GM19239 (cell line): ENCODE data around the gene PGP.
"Not testable (repeated sequence)": the region's sequence is repeated elsewhere in the genome, so short reads cannot be mapped to it uniquely, and the experiment has no call there.

Source experiments
- DNase-seq: peaks from one replicate; pipeline ENCODE4 v3.0.0; 2011; ENCODE audit warnings: low spot score; ENCODE audit not compliant: insufficient read length
- FAIRE-seq: peaks from 2 replicates; lab custom pipeline; 2011; peaks lifted over from hg19 to GRCh38; lab: Jason Lieb, UNC

Gene PGP, protein sequence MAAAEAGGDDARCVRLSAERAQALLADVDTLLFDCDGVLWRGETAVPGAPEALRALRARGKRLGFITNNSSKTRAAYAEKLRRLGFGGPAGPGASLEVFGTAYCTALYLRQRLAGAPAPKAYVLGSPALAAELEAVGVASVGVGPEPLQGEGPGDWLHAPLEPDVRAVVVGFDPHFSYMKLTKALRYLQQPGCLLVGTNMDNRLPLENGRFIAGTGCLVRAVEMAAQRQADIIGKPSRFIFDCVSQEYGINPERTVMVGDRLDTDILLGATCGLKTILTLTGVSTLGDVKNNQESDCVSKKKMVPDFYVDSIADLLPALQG

DNA sequence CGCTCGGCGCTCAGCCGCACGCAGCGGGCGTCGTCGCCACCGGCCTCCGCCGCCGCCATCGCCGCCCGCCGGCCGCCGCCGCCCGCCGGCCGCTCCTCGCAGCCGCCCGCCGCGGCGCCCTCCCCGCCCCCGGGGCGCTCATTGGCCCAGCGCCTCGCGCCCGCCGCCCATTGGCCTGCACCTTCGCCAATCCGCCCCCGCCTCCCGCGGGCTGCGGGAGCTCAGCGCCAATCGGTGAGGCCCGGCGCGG, at the start of gene PGP:
Gene PGP (minus strand): TSS at position 122 of the 250 bp plus-strand sequence. CDS start 63 bp downstream, at position 59.
- DNase-seq, result no peak

DNA sequence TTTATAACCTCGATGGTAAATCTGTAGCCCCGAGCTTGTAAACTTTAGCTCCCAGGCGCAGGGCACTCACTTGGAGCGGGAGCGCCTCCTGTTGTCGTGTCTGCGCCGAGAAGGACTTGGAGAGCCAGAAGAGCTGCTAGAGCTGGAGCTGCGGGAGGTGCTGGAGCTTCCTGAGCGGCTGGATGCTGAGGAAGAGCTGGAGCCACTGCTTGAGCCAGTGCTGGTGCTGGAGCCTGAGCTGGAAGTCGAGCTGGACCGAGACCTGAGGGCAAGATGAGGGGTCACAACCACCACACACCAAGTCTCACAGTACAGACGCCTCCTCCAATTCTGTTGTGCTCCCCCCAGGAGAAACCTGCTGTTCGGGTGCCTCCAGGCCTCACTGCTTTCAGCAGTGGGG, 48.4 kb upstream of the PGP start:
- FAIRE-seq, DNase-seq: not testable (repeated sequence)

More for the DNA sequence above, at the start of gene PGP:
- FAIRE-seq, result no peak

DNA sequence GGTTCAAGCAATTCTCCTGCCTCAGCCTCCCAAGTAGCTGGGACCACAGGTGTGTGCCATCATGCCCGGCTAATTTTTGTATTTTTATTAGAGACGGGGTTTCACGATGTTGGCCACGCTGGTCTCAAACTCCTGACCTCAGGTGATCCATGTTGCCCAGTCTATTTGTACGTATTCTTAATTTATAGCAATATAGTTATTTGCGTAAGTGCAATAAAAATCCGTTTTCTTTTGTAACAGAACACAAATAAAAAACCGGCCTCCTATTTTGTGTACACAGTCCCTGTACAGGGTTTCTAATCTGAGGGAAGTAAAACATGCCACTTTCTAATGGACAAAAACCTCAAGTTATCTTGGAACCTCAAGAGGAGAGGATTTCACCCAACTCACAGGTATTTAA, 45.6 kb upstream of the PGP start:
- FAIRE-seq (no peak), DNase-seq (no peak)

DNA sequence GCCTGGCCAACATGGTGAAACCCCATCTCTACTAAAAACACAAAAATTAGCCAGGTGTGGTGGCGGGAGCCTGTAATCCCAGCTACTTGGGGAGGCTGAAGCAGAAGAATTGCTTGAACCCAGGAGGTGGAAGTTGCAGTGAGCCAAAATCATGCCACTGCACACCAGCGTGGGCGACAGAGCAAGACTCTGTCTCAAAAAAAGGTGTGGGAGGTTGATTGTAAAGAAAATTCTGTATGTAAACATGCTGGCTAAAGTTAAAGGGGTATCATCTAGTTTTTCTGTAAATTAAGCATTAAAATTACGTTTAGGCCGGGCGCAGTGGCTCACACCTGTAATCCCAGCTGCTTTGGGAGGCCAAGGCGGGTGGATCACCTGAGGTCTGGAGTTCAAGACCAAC, 43.9 kb upstream of the PGP start:
- not testable (repeated sequence) for FAIRE-seq, DNase-seq

DNA sequence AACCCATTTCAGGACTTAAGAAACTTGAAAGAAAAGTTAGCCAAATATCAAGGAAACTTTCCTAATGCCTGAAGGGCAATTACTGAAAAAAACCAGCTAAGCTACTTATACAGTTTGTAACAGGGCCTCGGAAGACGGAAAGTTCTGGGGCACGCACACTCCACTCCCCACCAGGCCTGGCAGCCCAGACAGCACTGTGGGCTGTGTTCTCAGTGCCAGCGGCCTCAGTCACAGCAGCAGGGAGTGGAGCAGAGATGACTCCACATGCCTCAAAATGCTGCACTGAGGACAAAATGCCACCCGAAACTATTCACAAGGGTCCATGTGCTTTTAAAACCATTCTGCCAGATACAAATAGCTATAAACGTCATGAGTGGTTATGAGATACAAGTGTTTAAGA, 43.1 kb upstream of the PGP start:
- FAIRE-seq (no peak), DNase-seq (no peak)

DNA sequence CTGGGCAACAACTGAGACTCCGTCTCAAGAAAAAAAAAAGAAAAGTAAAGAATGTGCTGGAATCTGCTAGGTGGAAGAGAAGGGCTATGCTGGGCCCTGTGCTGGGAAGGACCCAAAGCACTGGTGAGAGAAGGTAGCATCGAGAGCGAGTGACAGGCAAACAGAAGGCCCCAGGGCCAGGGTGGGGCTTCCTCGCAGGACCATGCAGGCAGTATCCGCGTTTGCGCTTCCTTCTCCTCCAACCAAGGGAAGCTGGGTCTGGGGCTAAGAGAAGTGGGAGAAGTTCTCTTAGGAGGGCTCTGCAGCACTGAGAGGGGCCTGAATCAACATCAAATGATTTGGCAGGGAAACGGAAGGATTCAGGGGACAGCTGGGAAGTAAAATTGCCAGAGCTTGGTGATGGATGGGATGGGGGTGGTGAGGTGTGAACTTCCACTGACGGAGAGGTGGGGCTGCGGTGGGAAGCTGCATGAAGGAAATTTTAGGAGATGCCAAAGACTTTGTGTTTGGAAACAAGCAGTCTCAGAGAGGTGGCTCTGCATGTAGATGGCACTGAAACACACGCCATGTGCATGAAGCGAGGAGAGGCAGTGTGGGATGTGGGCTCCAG, 42.0 kb upstream of the PGP start:
- FAIRE-seq, result no peak
- DNase-seq, result no peak

DNA sequence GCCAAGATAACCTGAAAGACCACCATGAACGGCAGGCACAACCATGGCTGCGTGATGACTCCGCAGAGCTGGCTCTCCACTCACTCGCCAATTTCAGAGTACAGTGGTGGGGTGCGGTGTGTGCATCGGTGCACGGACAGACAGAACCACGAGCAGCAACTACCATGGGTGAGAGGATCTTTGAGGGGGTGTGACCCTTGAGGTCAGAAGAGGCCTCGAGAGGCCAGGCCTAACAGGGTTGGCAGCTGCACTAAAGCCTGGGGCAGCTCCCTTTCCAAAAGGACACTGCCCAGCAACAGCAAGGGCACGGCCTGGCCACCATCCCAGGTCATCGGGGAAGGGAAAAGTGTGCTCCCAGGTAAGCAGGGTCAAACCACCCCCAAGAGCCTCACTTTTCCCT, 38.7 kb upstream of the PGP start:
- FAIRE-seq (no peak), DNase-seq (no peak)

DNA sequence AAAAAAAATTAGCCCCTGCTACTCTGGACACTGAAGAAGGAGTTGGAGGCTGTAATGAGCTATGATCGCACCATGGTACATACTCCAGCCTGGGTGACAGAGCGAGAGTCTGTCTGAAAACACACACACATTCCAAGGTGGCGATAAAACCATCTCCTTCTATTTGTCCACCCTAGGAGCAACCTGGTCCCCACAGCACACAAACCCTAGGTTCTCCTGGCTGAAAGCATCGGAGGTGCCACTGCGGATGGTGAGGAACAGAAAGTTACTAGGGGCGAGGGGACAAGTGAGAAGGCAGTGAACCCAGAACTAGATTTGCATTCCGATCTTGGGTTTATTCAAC, 38.1 kb upstream of the PGP start:
- no peak for FAIRE-seq
- DNase-seq, result no peak

DNA sequence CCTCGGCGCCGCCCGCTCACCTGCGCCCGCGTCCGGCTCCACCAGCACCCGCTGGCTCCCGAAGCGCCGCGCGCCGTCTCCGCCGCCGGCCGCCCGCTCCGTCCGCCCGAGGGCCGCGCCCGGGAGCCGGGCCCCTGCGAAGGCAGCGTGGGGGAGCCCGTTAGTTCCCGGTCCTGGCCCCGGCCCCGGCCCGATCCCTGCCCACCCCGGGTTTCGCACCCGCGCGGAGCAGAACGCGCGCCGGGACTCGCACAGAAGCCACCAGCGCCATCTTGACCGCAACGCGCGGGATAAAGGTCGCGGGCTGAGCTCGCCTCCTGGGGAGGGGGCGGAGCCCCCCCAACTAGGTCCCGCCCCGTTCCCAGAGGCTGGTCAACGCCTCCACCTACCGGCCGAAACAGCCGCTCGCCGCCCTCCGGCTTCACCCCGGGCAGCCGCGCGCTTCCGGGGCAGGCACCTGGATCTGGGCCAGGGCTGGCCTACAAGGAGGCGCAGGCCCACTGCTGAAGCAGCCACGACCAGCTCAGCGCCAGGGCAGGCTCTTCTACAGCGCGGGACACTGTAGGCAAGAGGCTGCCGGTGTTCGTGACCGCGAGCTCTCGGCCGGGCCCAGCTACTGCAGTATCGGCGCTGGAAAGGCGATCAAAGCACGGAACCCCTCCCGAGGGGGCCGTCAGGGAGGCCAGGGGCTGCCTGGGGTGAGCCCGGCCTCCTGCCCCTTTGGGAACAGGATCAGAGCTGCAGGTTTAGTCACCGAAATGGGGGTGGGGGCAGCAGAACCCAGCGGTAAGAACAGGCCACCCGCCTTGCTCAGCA, 36.9 kb upstream of the PGP start, which contains the start of gene ECI1:
Gene ECI1 (minus strand): TSS at position 292 of the 816 bp plus-strand sequence. CDS start 21 bp downstream, at position 271.
- FAIRE-seq (peak; percentile 94), DNase-seq (peak; percentile 100)

DNA sequence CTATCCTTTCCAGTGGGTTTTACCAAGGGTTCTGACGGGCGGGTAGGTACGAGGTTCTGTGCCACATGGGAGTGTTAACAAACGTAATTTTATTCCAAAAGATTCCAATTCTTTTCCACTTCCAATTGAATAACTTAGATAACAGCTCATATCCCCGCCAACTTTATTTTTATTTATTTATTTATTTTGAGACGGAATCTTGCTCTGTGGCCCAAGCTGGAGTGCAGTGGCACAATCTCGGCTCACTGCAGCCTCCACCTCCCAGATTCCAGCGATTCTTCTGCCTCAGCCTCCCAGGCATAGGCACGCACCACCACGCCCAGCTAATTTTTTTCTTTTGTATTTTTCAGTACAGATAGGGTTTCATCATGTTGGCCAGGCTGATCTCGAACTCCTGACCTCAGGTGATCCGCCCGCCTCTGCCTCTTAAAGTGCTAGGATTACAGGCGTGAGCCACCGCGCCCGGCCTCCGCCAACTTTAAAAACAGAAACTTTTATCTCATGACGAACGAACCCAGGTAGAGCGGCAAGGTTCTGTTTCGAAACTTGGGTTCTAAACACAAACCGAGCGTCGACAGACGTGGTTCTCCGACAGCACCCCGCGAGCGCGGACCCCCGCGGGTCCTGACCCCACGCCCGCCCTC, 36.1 kb upstream of the PGP start:
- DNase-seq (no peak), FAIRE-seq (peak; percentile 31)

DNA sequence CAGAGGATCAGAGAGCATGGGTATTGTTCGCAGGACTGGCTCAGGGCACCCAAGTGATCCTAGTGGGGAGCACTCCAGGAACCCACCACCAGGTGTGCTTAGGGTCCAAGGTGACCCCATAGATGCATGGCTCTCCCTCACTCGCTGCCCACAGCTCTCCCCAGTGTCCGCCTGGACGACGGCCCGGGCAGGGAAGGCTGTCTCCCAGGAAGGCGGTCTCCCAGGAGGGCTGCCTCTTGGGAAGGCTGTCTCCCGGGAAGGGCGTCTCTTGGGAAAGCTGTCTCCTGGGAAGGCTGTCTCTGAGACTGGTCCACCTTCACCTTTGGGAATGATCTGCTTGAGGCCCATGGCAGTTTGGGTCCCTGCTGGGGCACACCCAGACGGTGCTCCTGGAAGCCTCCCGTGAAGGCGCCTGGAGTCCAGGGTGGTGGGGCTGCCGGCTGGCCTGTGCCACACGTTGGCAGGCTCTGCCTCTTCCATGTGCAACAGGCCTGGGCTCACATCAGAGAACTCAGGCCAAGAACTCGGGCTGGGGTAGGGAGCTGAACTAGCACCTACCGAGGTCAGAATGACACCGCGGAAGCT, 31.8 kb upstream of the PGP start:
- DNase-seq (no peak), FAIRE-seq (no peak)

DNA sequence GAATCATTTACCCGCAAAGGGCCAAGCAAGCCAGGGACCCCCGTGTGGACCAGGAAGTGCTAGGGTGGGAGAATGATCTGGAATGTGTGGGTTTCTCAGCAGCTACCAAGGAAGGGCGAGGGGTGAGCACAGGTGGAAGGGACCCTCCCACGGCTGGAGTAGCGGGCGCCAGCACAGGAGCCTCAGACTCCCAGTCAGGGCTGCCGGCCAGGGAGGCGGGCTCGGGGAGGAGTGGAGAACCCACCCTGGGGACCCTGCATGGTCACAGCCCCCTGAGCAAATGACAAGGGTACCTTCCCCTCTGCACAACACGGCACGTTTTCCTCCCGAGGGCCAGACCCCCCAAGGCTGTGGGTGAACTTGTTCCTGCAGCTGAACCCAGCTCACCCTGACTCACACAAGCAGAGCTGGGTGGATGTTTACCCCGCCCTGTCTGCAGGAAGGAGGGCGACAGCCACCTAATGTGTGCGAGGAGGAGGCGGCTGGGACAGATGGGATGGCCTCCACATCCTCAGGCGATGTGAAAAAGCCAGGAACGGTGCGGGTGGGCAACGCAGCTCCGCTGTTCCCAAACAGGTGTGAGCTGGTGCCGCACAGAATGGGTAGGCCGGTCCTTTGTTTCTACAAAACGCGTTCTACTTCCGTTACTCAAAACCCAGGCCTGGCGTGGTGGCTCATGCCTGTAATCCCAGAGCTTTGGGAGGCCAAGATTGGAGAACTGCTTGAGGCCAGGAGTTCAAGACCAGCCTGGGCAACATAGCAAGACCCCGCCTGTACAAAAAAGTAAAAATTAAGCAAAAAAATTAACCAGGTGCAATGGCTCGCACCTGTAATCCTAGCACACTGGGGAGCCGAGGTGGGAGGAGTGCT, 30.5 kb upstream of the PGP start:
- DNase-seq, result no peak
- no peak for FAIRE-seq

DNA sequence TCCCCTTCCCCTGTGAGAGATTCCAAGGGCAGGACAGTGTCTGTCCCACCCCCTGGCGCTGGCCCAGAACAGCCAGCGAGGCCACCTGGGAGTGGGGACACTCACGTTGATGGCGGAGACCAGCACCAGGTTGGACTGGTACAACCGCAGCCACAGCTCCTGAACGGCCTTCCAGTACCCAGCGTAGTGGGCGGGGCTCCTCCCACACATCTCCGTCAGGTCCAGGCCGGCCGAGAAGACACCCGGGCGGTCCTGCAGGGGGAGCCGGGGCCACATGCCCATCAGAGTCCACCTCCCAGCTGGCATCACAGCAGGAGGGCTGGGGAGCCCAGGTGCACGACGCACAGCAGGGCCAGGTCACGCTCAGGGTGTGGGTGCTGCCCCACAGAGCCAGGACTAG, 29.7 kb upstream of the PGP start:
- FAIRE-seq, result no peak

DNA sequence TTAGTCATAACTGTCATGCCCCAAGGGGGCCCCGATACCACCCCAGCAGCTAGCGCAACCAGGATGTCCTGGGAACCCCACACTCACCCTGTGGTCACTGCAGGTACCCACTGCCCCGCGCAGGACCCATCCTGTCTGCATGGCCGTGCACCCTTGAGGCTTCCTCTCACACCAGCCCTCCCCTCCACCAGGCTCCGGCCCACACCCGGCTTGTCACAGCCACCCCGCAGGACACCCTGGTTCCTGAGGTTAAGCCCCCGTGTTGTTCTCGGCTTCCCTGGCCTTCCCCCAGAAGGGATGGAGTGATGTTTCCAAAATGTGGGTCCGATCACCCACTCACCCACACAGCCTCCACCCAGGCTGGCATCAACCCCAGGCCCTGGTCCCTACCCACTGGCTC, 29.1 kb upstream of the PGP start:
- FAIRE-seq (no peak), DNase-seq (no peak)

More for the DNA sequence above, 29.7 kb upstream of the PGP start:
- DNase-seq, result no peak

DNA sequence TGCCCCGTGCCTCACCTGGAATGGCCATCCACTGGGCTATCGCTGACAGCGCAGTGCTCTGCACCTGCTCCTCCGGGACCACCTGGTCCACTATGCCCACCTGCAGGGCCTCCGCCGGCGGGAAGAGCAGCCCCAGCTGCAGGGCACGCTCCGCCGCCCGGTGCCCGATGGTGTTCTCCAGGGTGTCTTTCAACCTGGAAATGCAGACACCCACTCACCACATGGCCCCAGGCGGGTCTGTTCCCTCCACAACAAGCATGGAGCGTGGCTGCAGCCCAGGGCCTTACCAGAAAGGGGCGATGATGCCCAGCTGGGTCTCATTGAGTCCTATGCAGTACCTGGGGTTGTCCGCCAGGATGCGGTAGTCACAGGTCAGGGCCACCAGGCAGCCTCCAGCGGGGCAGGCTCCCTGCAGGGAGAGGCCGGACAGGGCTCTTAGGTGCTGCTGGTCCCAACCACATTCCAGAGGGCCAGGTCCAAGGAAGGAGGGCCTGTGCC, 28.4 kb upstream of the PGP start:
- FAIRE-seq, result no peak
- DNase-seq, result no peak

DNA sequence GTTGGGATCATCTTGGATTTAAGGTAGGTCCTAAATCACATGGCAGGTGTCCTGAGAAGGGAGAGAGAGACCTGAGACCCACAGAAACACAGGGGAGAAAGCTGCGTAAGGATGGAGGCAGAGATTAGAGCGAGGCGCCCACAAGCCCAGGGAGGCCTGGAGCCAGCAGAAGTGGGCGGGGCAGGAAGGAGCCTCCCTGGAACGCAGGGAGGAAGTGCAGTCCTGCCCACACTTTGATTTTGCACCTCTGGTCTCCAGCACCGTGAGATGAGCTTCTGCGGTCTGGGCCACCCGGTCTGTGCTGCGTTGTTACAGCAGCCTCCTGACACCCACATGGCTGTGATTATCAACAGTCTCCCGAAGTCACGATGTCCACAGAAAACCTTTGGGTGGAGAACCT, 28.0 kb upstream of the PGP start:
- DNase-seq (no peak), FAIRE-seq (no peak)

DNA sequence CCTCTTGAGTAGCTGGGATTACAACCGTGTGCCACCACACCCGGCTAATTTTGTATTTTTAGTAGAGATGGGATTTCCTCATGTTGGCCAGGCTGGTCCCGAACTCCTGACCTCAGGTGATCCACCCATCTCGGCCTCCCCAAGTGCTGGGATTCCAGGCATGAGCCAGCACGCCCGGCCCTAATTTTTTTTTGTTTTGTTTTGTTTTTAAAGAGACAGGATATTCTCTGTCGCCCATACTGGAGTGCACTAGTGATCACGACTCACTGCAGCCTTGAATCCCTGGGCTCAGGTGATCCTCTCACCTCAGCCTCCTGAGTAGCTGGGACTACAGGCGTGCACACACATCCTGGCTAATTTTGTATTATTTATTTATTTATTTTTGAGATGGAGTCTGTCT, 25.7 kb upstream of the PGP start:
- FAIRE-seq, DNase-seq: not testable (repeated sequence)

DNA sequence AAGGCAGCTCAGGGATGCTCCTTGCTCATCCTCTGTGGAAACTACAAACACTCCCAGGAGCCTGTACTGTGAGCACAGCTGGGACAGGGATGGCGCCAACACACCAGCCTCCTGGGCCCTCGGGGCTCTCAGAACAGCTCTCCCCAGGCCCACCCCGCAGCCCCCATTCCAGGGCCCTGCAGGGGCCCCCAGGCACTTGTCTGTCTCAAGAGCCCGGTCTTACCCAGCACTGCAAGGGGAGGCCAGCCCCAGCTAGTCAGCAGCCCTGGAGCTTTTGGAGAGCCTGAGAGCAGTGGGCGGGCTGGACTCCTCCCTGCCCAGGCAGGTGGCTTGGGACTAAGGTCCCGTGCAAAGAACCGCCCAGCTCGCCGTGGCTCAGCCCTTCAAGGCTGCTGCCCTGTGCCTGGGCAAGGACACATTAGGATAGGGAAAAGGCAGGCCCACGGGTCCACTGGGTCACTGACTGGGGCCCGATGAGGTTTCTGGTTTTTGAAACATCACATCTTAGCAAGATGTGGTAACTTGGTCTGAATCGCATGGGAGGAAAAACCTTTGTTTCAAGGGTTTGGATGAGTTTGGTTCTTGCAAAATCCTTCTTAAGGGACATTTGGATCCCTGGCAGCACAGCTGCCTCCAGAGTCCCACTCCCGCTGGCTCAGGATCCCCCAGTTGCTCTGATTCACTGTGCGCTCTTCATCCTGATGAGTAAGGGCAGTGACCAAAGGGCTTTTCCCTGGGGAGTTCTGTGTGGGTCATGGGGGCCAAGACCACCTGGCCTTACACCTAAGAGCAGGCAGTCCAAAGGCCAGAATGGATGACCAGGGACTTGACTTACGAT, 24.4 kb upstream of the PGP start:
- DNase-seq, result no peak
- FAIRE-seq, result no peak
